ENCODE measurements around the gene CALML4. TPM values are rescaled to one million over a fixed set of nuclear protein-coding genes. Genes with fewer than 3 reads are reported as not detected.

CALML4 gene
- total RNA-seq, 4 donors from 2014 or later: 2.6 to 9.3 (median 4.6) TPM

GRCh38 chr15:68143785-68144184 is 61.3 kb downstream of the CALML4 start:
- no peak for TF ChIP-seq POLR2A (IDR thresholded peaks at IDR 0.05)
- TF ChIP-seq CTCF (IDR thresholded peaks at IDR 0.05): no peak
- intact Hi-C loops (cut with DNase I; ENCODE audit: low total_unique reads): no loop called here
- H3K4me3 ChIP-seq (ENCODE audit: low read depth, poor library complexity, severe bottlenecking): no peak overlapping the region
- DNase-seq (ENCODE audit: low spot score in 2 of 2): no peak
- WGBS, 2 donors: 78 to 92% methylated on average over 1 of the region's 1 CpG

- TF ChIP-seq POLR2A (IDR thresholded peaks at IDR 0.05) (no peak), CTCF (IDR thresholded peaks at IDR 0.05) (no peak)
- H3K4me3 ChIP-seq (ENCODE audit: low read depth, poor library complexity, severe bottlenecking): no peak overlapping the region
- DNase-seq (ENCODE audit: low spot score in 2 of 2): no peak
- intact Hi-C loops (cut with DNase I; ENCODE audit: low total_unique reads): no loop called here
- 91 to 94% methylated on average over 2 of the region's 2 CpGs for WGBS, 2 donors
These were observed 62.0 kb downstream of the CALML4 start for GRCh38 chr15:68143129-68143528.

Other genes with a start within 250 kb of the CALML4 start
- gene PIAS1, start 151.0 kb downstream of the CALML4 start, total RNA-seq: 10 to 100 TPM; 32.6 to 59.5 (median 55.9) TPM
- gene CLN6, start 24.4 kb upstream of the CALML4 start, total RNA-seq: 10 to 100 TPM in 3 of 4 donors, 1 to 10 TPM in 1; 9.9 to 22.5 (median 15.1) TPM
- gene FEM1B, start 72.4 kb upstream of the CALML4 start, total RNA-seq: 10 to 100 TPM; 70.6 to 90.9 (median 82.4) TPM
- gene ITGA11, start 226.8 kb upstream of the CALML4 start, total RNA-seq: 1 to 10 TPM in 2 of 4 donors, under 1 TPM in 2; 0.51 to 3.5 (median 2.0) TPM

All from lower leg skin (tissue), 4 donors.